GM21390 (cell line): ENCODE measurements around the gene TBC1D3B.
"Not testable (repeated sequence)": the region's sequence is repeated elsewhere in the genome, so short reads cannot be mapped to it uniquely, and the experiment has no call there.

Experiments used
- ATAC-seq: cut with Tn5 transposase; IDR thresholded peaks from one replicate; pipeline ENCODE4 v1.9.1; 2021; ENCODE audit not compliant: unreplicated experiment

The TBC1D3B gene

GRCh38 chr17:36182176-36183000 is 6.0 kb upstream of the TBC1D3B start:
- no peak for ATAC-seq

- not testable (repeated sequence) for ATAC-seq
Observed at GRCh38 chr17:36181446-36182175, 5.2 kb upstream of the TBC1D3B start.

- not testable (repeated sequence) for ATAC-seq
Observed at GRCh38 chr17:36168836-36169235, 7.6 kb downstream of the TBC1D3B start.

GRCh38 chr17:36153895-36154610 is 22.4 kb downstream of the TBC1D3B start:
- no peak for ATAC-seq

GRCh38 chr17:36152639-36153120 is 23.8 kb downstream of the TBC1D3B start:
- no peak for ATAC-seq

- ATAC-seq, result no peak
Observed at GRCh38 chr17:36151891-36152638, 24.4 kb downstream of the TBC1D3B start.

GRCh38 chr17:36149296-36149820 is 27.1 kb downstream of the TBC1D3B start:
- no peak for ATAC-seq

- no peak for ATAC-seq
Observed at GRCh38 chr17:36148559-36149295, 27.7 kb downstream of the TBC1D3B start.

- ATAC-seq, result no peak
Observed at GRCh38 chr17:36147601-36148000, 28.8 kb downstream of the TBC1D3B start.

GRCh38 chr17:36144981-36145729 is 31.3 kb downstream of the TBC1D3B start:
- ATAC-seq, result no peak

- ATAC-seq, result no peak
Observed at GRCh38 chr17:36144014-36144413, 32.4 kb downstream of the TBC1D3B start.

- ATAC-seq, result no peak
Observed at GRCh38 chr17:36142806-36143205, 33.6 kb downstream of the TBC1D3B start.

GRCh38 chr17:36142235-36142634 is 34.2 kb downstream of the TBC1D3B start:
- ATAC-seq, result no peak

- no peak for ATAC-seq
Observed at GRCh38 chr17:36136439-36136838, 40.0 kb downstream of the TBC1D3B start.

- ATAC-seq, result no peak
Observed at GRCh38 chr17:36136036-36136435, 40.4 kb downstream of the TBC1D3B start.

- no peak for ATAC-seq
Observed at GRCh38 chr17:36135465-36135864, 41.0 kb downstream of the TBC1D3B start.

GRCh38 chr17:36133602-36134236 is 42.7 kb downstream of the TBC1D3B start:
- no peak for ATAC-seq

- ATAC-seq, result no peak
Observed at GRCh38 chr17:36132421-36132831, 44.0 kb downstream of the TBC1D3B start.

GRCh38 chr17:36131931-36132330 is 44.5 kb downstream of the TBC1D3B start:
- ATAC-seq, result no peak
